HK-2 (cell line): ENCODE results near the gene COL21A1.
"Not testable (repeated sequence)": the region's sequence is repeated elsewhere in the genome, so short reads cannot be mapped to it uniquely, and the experiment has no call there.

Experiments used
- DNase-seq: peaks from one replicate; pipeline ENCODE4 v3.0.0-alpha.2; 2018; ENCODE audit not compliant: unreplicated experiment

COL21A1 gene

DNA sequence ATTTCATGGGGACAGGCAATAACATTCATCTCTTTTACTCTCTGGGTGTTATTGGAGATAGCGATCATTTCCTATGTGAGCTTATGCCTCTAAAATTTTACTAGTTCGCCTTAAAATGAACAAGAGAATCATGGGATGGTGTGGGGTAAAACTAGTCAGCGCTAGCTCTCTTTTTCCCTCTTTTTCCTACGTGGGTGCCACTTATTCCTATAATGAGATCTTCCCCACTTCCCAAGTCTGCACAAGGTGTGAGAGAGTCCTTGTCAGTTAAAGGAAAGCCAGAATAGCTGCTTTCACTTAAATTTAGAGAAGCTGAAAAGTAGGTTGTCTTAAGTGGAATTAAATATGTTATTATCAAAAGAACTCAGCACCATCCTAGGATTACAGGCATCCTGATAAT lies 198.8 kb downstream of the COL21A1 start:
- DNase-seq, result no peak

DNA sequence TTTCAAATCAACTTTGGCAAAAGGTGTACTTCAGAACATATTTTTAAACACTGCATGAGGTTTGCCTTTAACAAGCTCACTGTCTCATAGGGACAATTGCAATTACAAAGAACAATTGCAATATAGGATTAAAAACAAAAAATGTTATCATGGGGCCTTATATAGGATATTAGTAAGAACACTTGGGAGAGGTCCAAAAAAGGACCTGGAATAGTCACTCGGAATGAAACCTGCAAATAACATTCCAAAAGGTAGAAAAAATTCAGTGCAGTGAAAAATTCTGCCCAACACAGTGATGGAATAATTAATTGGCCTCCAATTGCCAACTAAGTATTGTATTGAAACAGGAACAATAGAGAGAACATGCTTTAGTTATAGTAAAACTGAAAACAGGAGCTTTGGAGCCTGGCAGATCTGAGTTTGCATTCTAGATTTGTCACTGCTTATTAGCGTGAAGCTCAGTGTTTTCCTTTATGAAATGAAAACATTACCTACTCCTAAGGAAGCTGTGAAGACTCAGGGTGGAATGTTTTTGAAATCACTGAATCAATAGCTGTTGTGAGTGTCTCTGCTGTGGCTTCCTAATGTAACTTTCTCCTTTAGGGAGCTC lies 199.3 kb downstream of the COL21A1 start:
- no peak for DNase-seq

DNA sequence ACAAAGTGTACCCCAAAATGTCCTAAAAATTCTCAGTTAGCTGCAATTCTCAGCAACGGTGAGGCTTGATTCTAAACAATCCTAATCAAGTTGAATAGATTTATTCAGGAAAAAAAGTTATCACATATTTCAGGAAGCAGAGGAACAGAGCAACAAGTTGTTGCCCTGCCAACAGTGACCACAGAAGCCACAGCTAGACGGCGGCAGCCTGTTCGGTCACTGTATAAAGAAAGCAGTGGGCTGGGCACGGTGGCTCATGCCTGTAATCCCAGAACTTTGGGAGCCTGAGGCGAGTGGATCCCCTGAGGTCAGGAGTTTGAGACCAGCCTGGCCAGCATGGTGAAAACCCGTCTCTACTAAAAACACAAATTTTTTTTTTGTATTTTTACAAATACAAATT lies 200.8 kb downstream of the COL21A1 start:
- peak; percentile 45 for DNase-seq

- DNase-seq, result no peak
Measured at GRCh38 chr6:56043761-56044160, 203.6 kb downstream of the COL21A1 start.

GRCh38 chr6:56043076-56043475 lies 204.3 kb downstream of the COL21A1 start:
- no peak for DNase-seq

DNA sequence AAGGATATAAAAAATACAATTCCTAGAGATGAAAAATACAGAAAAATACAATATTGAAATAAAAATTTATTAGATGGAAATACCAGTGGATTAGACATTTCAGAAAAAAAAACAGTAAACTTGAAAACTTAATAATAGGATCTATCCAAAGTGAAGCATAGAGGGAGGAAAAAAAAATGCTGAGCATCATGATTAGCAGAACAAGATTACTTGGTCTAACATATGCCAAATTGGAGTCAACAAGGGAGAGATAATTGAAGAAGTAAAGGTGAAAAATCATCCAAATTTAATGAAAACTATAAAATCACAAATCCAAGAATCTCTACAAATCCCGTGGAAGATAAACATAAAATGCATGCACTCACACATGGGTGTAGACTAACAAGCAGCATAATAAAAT lies 205.8 kb downstream of the COL21A1 start:
- no peak for DNase-seq

- DNase-seq, result no peak
Measured at GRCh38 chr6:56040889-56041301, 206.5 kb downstream of the COL21A1 start.

DNA sequence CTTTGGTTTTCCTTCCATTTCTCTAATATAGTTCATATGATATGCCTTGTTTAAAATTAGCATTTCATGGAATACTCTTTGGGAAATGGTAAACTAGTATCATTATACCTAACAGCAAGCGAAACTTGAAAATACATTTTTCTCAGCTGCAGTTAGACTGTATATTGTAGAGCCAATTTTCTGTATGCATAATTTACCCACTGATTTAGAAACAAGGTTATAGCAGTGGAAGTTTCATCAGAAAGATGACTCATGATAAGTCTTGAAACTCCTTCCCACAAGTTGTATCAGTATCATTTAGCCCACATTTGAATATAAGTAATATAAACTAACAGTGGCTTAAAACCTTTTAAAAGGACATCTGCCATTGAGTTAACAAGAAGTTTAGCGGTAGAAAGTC lies 207.2 kb downstream of the COL21A1 start:
- no peak for DNase-seq

GRCh38 chr6:56038764-56039163 lies 208.6 kb downstream of the COL21A1 start:
- DNase-seq, result no peak

DNA sequence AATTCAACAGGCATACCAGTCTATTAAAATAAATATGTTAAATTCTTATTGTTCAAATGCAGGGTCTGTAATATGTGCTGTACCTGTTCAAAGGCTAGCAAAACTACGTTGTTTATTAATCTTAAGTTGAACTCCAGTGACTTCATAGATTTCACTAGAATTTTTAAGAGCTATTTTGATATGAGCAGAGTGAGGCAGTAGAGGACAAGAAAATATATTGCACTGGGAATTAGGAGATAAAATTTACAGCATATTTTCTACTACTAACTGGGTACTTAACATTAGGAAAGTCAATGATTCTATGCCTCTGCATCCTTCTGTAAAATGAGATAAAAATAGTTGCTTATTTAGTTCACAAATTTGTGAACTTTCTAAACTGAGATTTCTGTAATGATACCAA lies 209.8 kb downstream of the COL21A1 start:
- no peak for DNase-seq

GRCh38 chr6:56036916-56037600 lies 210.3 kb downstream of the COL21A1 start:
- no peak for DNase-seq

GRCh38 chr6:56033401-56033800 lies 214.0 kb downstream of the COL21A1 start:
- DNase-seq, result no peak

DNA sequence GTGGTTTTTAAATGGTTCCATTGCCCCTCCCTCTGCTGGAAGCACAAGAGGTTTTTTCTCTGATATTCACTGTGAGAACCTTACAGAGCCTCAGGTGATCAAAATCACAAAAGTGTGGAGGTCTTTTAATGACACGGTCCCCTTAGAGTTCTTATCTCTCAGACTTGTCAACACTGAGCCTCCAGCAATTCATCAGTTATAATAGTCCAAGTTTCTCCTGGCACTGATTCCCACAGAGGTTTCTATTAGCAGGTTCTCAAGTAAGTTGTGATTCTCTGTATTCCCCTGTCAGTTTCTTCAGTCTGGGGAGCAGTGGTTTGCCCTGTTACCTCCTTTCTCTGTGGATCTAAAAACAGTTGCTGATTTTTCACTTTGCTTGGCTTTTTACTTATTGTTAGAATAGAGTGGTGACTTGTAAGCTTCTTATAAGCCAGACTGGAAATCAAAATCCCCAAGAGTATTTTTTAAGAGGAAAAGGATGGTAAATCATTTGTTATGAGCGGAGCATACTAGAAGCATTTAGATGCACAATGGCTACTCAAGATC lies 214.6 kb downstream of the COL21A1 start:
- DNase-seq, result no peak

DNA sequence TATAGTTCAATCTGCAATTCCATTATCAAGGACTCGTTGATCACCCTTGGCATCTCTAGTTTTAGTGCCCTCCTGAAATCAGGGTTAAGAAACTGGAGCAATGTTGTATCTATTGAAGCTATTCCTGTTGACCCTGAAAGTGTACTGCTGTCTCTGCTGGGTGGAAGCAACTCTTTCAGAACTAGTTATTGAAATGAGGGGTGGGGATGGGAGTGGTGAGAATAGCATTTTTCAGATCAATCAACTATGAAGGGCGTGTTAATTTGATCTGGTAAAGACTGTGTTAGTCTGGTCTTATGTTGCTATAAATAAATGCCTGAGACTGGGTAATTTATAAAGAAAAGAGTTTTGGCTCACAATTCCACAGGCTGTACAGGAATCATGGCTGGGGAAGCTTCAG lies 219.5 kb downstream of the COL21A1 start:
- DNase-seq, result no peak

GRCh38 chr6:56026455-56027180 lies 220.8 kb downstream of the COL21A1 start:
- DNase-seq, result no peak

DNA sequence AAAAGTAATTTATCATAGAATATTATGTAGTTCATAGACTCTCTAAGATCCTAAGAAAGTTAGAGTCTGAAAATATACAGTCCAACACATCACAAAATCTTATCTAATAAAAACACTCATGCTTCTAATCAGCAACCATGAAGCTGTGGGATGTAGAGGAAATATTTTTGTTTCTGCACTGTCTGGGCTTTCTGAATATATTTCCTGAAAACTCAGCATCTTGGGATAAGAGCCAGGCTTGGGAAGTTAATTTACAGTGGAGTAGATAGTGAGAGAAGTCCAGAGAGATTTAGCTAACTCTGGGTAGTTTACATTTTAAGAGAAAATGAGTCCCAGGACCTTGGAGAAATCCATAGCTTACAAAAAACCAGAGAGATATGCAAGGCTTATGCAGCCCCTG lies 221.6 kb downstream of the COL21A1 start:
- no peak for DNase-seq

GRCh38 chr6:56024931-56025330 lies 222.4 kb downstream of the COL21A1 start:
- no peak for DNase-seq

- DNase-seq, result no peak
Measured at GRCh38 chr6:56023829-56024228, 223.6 kb downstream of the COL21A1 start.

DNA sequence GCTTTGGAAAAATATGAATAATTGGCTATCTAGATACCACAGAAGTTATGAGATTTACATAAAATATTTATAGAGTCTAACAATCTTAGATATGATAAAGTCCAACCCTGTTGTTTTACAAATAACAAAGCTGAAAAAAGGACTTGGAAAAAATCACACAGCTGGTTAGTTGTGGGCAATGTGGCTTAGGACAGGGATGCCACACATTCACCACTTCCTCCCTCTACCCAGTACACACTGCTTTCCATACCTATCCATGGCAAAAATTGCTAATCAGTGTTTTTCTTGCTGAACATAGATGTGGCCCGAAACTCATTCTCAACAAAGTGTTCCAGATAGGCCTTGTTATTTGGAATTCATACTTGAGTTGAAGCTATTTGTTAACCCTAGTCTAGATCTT lies 224.7 kb downstream of the COL21A1 start:
- no peak for DNase-seq

DNA sequence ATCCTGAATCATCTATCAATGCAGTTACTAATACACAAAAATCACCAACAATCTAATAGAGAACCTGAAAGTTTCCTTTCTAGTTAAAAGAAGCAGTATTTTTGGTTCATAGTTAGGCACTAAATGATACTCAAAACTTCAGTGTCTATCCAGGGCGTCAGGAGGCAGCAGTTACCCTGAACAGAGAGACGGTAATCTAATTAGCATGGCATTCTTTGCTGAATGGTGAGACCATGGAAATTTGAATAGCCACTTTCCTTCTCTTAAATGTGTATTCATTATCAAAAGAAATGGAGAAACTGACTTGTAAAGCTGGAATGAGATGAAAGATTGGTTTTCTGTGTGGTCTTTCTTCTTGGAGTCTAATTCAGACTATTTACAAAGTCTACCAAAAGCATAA lies 225.4 kb downstream of the COL21A1 start:
- no peak for DNase-seq

- DNase-seq, result no peak
Measured at GRCh38 chr6:56019973-56020372, 227.4 kb downstream of the COL21A1 start.

GRCh38 chr6:56017198-56017597 lies 230.2 kb downstream of the COL21A1 start:
- no peak for DNase-seq

- DNase-seq, result not testable (repeated sequence)
Measured at GRCh38 chr6:56014039-56014438, 233.3 kb downstream of the COL21A1 start.
